ENCODE measurements around the gene BCL2L12.

DNA sequence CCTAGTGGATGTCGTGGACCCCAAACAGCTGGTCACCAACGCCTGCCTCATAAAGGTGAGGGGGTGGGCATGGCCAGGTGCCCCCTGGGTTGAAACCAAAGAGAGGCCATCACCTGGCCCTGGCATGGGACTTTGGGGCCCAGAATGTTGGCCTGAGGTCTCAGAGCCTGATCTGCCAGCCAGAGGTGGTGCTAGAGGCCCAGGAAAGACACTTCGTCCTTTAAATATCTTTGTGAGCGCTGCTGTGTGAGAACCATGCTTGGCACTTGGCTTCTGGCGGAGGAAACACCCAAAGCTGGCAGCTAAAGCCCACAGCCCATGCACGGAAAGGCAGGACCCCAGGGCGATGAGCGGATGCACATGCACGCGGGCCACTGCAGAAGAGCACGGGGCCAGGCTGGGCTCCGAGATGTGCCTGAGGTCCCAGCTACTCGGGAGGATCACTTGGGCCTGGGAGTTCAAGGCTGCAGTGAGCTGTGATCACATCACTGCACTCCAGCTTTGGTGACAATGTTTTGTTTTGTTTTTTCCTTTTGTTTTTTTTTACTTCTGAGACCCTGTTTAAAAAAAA lies 19.3 kb downstream of the BCL2L12 start:
- TF ChIP-seq, protein P1, sequence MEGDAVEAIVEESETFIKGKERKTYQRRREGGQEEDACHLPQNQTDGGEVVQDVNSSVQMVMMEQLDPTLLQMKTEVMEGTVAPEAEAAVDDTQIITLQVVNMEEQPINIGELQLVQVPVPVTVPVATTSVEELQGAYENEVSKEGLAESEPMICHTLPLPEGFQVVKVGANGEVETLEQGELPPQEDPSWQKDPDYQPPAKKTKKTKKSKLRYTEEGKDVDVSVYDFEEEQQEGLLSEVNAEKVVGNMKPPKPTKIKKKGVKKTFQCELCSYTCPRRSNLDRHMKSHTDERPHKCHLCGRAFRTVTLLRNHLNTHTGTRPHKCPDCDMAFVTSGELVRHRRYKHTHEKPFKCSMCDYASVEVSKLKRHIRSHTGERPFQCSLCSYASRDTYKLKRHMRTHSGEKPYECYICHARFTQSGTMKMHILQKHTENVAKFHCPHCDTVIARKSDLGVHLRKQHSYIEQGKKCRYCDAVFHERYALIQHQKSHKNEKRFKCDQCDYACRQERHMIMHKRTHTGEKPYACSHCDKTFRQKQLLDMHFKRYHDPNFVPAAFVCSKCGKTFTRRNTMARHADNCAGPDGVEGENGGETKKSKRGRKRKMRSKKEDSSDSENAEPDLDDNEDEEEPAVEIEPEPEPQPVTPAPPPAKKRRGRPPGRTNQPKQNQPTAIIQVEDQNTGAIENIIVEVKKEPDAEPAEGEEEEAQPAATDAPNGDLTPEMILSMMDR (IDR thresholded peaks at IDR 0.05; ENCODE audit: insufficient read depth, low read length, poor library complexity, severe bottlenecking): no peak
- TF ChIP-seq EZH2phosphoT487 (conservative IDR thresholded peaks at IDR 0.05; ENCODE audit: low read length): no peak
